ENCODE data around the gene ADPGK. TPM values are rescaled to one million over a fixed set of nuclear protein-coding genes. Genes with fewer than 3 reads are reported as not detected.

Gene ADPGK
- total and polyA plus RNA-seq, 7 donors: 10.2 to 41.1 (median 25.2) TPM

Other genes with a start within 250 kb of the ADPGK start
- gene GOLGA6B, start 129.1 kb downstream of the ADPGK start, total RNA-seq: not detected
- gene GOLGA6B, start 129.1 kb downstream of the ADPGK start, polyA plus RNA-seq: not detected
- not detected for gene HIGD2B, start 97.6 kb downstream of the ADPGK start, total RNA-seq
- not detected for gene HIGD2B, start 97.6 kb downstream of the ADPGK start, polyA plus RNA-seq
- 10 to 100 TPM; 18.3 to 34.3 (median 29.0) TPM for gene BBS4, start 97.6 kb downstream of the ADPGK start, total RNA-seq
- gene BBS4, start 97.6 kb downstream of the ADPGK start, polyA plus RNA-seq: 10 to 100 TPM in 1 of 3 donors, 1 to 10 TPM in 2; 4.4 to 10.1 (median 8.4) TPM